ENCODE data around the gene CR2. TPM values are rescaled to one million over a fixed set of nuclear protein-coding genes. Genes with fewer than 3 reads are reported as not detected.
"Not testable (repeated sequence)": the region's sequence is repeated elsewhere in the genome, so short reads cannot be mapped to it uniquely, and the experiment has no call there.

The CR2 gene
- total RNA-seq, 1 donor from 2014 or later, result 0.15 TPM

DNA sequence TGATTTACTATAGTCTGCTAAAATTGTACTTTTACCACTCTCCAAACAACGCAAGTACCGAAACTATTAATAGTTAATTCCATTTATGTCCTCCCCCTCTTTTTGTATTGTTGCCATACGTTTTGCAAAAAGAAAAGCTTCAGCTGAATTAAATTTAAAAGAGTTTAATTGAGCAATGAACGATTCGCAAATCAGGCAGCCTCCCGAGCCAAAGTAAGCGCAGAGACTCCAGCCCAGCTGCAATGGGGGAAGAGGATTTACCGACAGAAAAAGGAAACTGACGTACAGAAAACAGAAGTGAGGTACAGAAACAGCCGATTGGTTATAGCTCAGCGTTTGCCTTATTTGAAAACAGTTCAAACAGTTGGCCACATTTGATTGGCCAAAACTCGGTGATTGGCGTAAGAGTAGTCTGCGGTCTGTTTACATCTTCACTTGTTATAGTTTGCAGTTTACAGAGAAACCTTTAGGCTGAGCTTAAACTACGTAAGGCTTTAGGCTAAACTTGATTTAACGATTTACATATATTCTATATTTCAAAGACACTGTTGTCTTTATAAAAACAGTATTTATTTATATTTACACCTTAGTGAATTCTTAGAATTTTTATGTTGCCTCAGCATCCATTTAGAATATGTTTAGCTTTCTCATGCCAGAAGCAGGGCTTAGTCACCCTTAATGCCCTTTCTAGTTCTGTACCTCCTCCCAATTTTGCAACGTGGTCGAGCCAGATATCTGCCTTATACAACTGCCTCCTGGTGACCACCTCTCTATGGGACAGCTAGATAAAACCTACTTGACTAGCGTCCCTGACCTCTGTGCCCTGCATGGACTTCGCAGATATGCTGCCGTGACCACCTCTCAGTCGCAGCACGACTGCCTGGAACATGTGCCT, 65.6 kb downstream of the CR2 start:
- no peak for DNase-seq (ENCODE audit: low spot score)
- Histone ChIP-seq H3K4me1 (no peaks in the 10 kb centered on the region), H3K27me3 (no peaks in the 10 kb centered on the region), H2AFZ (replicated peaks) (no peak overlapping the region), H3F3A (ENCODE audit: low read depth) (no peaks in the 10 kb centered on the region), H3K4me2 (no peak overlapping the region), H3K9me3 (ENCODE audit: low read depth) (peaks cover 5% of the 10 kb centered on the region), H3K27ac (no peak overlapping the region), H3K79me2 (ENCODE audit: low read depth) (no peaks in the 10 kb centered on the region), H3K9ac (no peak overlapping the region), H3K4me3 (no peak overlapping the region), H4K20me1 (ENCODE audit: low read depth) (no peaks in the 10 kb centered on the region), H3K36me3 (no peaks in the 10 kb centered on the region)
- H3K9me3 Mint-ChIP-seq, result peaks cover 4% of the 10 kb centered on the region
- H3K36me3 Mint-ChIP-seq, result no peaks in the 10 kb centered on the region
- peaks cover 2% of the 10 kb centered on the region for H3K27me3 Mint-ChIP-seq (ENCODE audit: insufficient read depth, low read depth)
- TF ChIP-seq EZH2 (IDR thresholded peaks at IDR 0.05) (no peak), EZH2phosphoT487 (IDR thresholded peaks at IDR 0.05) (no peak)
- TF ChIP-seq, protein P1, sequence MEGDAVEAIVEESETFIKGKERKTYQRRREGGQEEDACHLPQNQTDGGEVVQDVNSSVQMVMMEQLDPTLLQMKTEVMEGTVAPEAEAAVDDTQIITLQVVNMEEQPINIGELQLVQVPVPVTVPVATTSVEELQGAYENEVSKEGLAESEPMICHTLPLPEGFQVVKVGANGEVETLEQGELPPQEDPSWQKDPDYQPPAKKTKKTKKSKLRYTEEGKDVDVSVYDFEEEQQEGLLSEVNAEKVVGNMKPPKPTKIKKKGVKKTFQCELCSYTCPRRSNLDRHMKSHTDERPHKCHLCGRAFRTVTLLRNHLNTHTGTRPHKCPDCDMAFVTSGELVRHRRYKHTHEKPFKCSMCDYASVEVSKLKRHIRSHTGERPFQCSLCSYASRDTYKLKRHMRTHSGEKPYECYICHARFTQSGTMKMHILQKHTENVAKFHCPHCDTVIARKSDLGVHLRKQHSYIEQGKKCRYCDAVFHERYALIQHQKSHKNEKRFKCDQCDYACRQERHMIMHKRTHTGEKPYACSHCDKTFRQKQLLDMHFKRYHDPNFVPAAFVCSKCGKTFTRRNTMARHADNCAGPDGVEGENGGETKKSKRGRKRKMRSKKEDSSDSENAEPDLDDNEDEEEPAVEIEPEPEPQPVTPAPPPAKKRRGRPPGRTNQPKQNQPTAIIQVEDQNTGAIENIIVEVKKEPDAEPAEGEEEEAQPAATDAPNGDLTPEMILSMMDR (IDR thresholded peaks at IDR 0.05), result no peak
- H3K4me1 Mint-ChIP-seq, result no peaks in the 10 kb centered on the region
- no peak overlapping the region for H3K27ac Mint-ChIP-seq
- no peak overlapping the region for H3K4me3 Mint-ChIP-seq

DNA sequence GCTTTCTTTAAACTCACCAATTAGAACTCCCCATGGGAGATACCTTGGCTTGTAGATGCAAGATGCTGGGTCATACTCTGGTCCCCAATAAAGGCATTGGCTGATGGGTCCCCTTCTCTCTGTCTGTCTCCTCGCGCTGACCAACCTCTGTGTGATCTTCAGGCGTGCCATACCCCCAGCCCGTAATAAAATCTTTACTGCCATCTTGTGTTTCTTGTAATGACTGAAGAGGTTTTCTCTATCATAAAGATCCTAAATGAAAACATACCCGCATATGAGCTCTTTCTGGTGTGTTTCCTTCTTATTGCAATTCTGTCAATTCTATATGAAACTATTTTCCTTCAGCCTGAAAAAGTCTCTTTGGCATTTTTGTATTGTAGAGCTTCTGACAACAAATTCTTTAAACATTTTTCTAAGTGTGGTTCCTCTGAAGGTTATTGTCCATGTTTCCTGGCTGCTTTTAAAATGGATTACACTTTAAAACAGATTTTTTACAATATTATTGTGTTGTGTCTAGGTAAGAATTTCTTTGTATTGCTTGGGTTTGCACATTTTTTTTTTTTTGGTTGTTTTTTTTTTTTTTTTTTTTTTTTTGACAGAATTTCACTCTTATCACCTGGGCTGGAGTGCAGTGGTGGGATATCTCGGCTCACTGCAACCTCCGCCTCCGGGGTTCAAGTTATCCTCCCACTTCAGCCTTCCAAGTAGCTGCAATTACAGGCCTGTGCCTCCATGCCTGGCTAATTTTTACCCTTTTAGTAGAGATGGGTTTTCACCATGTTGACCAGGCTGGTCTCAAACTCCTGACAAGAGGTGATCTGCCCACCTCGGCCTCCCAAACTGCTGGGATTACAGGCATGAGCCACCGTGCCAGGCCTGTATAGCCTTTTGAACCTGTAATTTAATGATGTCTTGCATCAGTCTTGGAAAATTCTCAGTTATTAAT, 66.5 kb downstream of the CR2 start:
- H3K9me3 Mint-ChIP-seq; H3K36me3 ChIP-seq; DNase-seq (ENCODE audit: low spot score): not testable (repeated sequence)

DNA sequence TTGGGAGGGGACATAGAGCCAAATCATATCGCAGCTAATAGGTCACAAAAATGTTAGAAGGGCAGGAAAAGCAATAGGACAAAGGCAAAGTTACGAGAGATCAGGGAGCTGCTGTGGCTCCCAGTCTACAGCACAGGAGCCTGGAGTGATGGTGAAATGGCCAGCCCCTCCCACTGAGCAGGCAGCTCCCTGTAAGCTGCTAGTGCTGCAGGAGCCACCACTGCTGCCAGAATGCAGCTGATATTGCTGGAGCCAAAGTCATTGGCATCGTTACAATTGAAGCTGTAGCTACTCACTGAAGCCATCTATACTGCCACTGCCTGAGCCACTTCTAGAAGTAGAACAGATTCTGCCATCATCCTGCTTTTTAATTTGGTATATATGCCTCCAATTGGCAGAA, 71.1 kb downstream of the CR2 start:
- H3K4me3 Mint-ChIP-seq; H3K4me2 ChIP-seq; H3K36me3 Mint-ChIP-seq; H3K9me3 Mint-ChIP-seq; H3K27ac Mint-ChIP-seq; H3K27ac ChIP-seq; H3F3A ChIP-seq (ENCODE audit: low read depth); H2AFZ ChIP-seq (replicated peaks); H3K27me3 ChIP-seq; H3K9me3 ChIP-seq (ENCODE audit: low read depth); DNase-seq (ENCODE audit: low spot score); H3K4me3 ChIP-seq; H4K20me1 ChIP-seq (ENCODE audit: low read depth); H3K9ac ChIP-seq; H3K27me3 Mint-ChIP-seq (ENCODE audit: insufficient read depth, low read depth); H3K4me1 Mint-ChIP-seq; H3K79me2 ChIP-seq (ENCODE audit: low read depth); H3K36me3 ChIP-seq; H3K4me1 ChIP-seq: not testable (repeated sequence)

More for the DNA sequence above, 66.5 kb downstream of the CR2 start:
- not testable (repeated sequence) for H3K4me2 ChIP-seq; H3K27ac ChIP-seq; H3K36me3 Mint-ChIP-seq; H4K20me1 ChIP-seq (ENCODE audit: low read depth); H3K79me2 ChIP-seq (ENCODE audit: low read depth); H3K27me3 ChIP-seq; H3K4me3 ChIP-seq; H3K4me1 ChIP-seq; H3K27me3 Mint-ChIP-seq (ENCODE audit: insufficient read depth, low read depth); H3K9ac ChIP-seq; H3K4me3 Mint-ChIP-seq; H3K4me1 Mint-ChIP-seq; H2AFZ ChIP-seq (replicated peaks); H3F3A ChIP-seq (ENCODE audit: low read depth); H3K9me3 ChIP-seq (ENCODE audit: low read depth); H3K27ac Mint-ChIP-seq

DNA sequence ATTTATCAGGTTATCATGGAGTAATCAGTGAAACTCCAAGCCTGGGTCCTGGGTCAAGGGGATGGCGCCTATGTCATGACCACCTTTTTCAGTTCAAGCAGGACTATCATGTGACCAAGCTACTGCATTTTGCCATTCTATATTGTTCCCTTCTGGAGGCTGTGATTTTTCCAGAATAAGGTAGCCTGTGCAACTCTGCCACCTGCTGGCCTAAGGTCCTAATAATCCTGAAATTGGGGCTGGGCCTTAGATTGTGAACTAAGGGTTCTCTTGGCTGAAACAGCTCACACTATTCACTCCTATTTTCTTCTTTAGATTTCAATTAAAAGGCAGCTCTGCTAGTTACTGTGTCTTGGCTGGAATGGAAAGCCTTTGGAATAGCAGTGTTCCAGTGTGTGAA, 74.3 kb downstream of the CR2 start:
- H3K9ac ChIP-seq; H3K36me3 Mint-ChIP-seq; H3K79me2 ChIP-seq (ENCODE audit: low read depth); H3K27ac Mint-ChIP-seq; H3K36me3 ChIP-seq; H3K4me1 ChIP-seq; H2AFZ ChIP-seq (replicated peaks); H4K20me1 ChIP-seq (ENCODE audit: low read depth); H3K9me3 ChIP-seq (ENCODE audit: low read depth); H3K27me3 Mint-ChIP-seq (ENCODE audit: insufficient read depth, low read depth); H3K27ac ChIP-seq; H3K27me3 ChIP-seq; H3K4me1 Mint-ChIP-seq; H3K4me3 Mint-ChIP-seq; DNase-seq (ENCODE audit: low spot score); H3F3A ChIP-seq (ENCODE audit: low read depth); H3K4me2 ChIP-seq; H3K4me3 ChIP-seq; H3K9me3 Mint-ChIP-seq: not testable (repeated sequence)

DNA sequence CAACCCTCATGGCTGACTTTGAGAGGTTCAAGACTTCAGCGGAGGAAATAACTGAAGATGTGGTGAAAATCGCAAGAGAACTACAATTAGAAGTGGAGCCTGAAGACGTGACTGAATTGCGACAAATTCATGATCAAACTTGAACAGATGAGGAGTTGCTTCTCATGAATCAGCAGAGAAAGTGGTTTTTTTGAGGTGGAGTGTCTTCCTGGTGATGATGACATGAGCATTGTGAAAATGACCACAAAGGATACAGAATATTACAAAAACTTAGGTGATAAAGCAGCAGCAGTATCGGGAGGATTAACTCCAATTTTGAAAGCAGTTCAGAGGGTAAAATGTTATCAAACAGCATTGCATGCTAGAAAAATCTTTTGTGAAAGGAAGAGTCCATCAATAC, 82.1 kb downstream of the CR2 start:
- not testable (repeated sequence) for H3K4me3 Mint-ChIP-seq; H3K27me3 Mint-ChIP-seq (ENCODE audit: insufficient read depth, low read depth); H3K9me3 ChIP-seq (ENCODE audit: low read depth); H3K79me2 ChIP-seq (ENCODE audit: low read depth); H3K36me3 ChIP-seq; H3K4me1 Mint-ChIP-seq; H3K27ac Mint-ChIP-seq; H2AFZ ChIP-seq (replicated peaks); H3K4me3 ChIP-seq; H3K36me3 Mint-ChIP-seq; H4K20me1 ChIP-seq (ENCODE audit: low read depth); H3F3A ChIP-seq (ENCODE audit: low read depth); H3K27ac ChIP-seq; H3K27me3 ChIP-seq; H3K4me2 ChIP-seq; H3K4me1 ChIP-seq; H3K9me3 Mint-ChIP-seq; H3K9ac ChIP-seq; DNase-seq (ENCODE audit: low spot score)
